A673 (cell line): Measurements from ENCODE around the gene NSL1. TPM values are rescaled to one million over a fixed set of nuclear protein-coding genes. Genes with fewer than 3 reads are reported as not detected.

ENCODE experiments used
- BruUV-seq: library from RNA; stranded (reverse); fragments of 400-500 nt; replicated peaks from 2 replicates; lab custom pipeline; 2021; lab: Mats Ljungman, UMichigan
- CTCF ChIA-PET: fragments of 300-600 bp; sonication (Branson Sonifier 250); formaldehyde crosslinking; loops from one replicate; lab custom pipeline; 2022; ENCODE audit warnings: antibody characterized with exemption; lab: Charles Lee
- POLR2A ChIA-PET: fragments of 300-600 bp; sonication (Branson Sonifier 250); formaldehyde crosslinking; loops from one replicate; lab custom pipeline; 2022; ENCODE audit warnings: antibody characterized with exemption; ENCODE audit not compliant: low non-redundant PET; lab: Charles Lee
- DNase-seq: peaks from one replicate; pipeline ENCODE4 v3.0.0-alpha.2; 2015; ENCODE audit warnings: low spot score
- H3K27ac ChIP-seq: fragments of 200-600 bp; sonication (generic); 2 replicates; pipeline ENCODE4 v1.5.1; 2016; ENCODE audit warnings: mixed run types, low read depth, mild to moderate bottlenecking, mixed read lengths, antibody characterized with exemption, low read length; ENCODE audit not compliant: poor library complexity, severe bottlenecking
- H3K27me3 ChIP-seq: fragments of 200-600 bp; sonication (generic); replicated peaks from 2 replicates; pipeline ENCODE4 v1.6.1; 2017; ENCODE audit warnings: mixed run types, low read depth, mild to moderate bottlenecking, mixed read lengths, antibody characterized with exemption, low read length; ENCODE audit not compliant: insufficient read depth, poor library complexity
- H3K36me3 ChIP-seq: fragments of 200-600 bp; sonication (generic); 2 replicates; pipeline ENCODE4 v1.6.1; 2016; ENCODE audit warnings: mixed run types, mild to moderate bottlenecking, mixed read lengths, antibody characterized with exemption, low read length; ENCODE audit not compliant: insufficient read depth, poor library complexity, severe bottlenecking
- H3K4me1 ChIP-seq: fragments of 200-600 bp; sonication (generic); 2 replicates; pipeline ENCODE4 v1.6.1; 2017; ENCODE audit warnings: mixed run types, mild to moderate bottlenecking, mixed read lengths, antibody characterized with exemption, low read length; ENCODE audit not compliant: insufficient read depth, poor library complexity, severe bottlenecking
- H3K4me3 ChIP-seq: fragments of 200-600 bp; sonication (generic); 2 replicates; pipeline ENCODE4 v1.5.1; 2016; ENCODE audit warnings: low read depth, mixed run types, mild to moderate bottlenecking, mixed read lengths, low read length; ENCODE audit not compliant: poor library complexity, severe bottlenecking
- H3K9me3 ChIP-seq: fragments of 200-600 bp; sonication (generic); 2 replicates; pipeline ENCODE4 v1.6.1; 2016; ENCODE audit warnings: mixed run types, low read depth, mild to moderate bottlenecking, mixed read lengths, antibody characterized with exemption, low read length; ENCODE audit not compliant: poor library complexity, severe bottlenecking
- CTCF ChIP-seq: fragments of 300-800, 200-600 bp; sonication (generic); conservative IDR thresholded peaks from 2 replicates; pipeline ENCODE4 v1.5.1; 2017; ENCODE audit warnings: low read depth, mild to moderate bottlenecking, antibody characterized with exemption, low read length, moderate library complexity, mixed read lengths
- EZH2 ChIP-seq: fragments of 200-600 bp; sonication (generic); IDR thresholded peaks from 2 replicates; pipeline ENCODE4 v1.6.1; 2017; ENCODE audit warnings: borderline replicate concordance, low read depth, mild to moderate bottlenecking, mixed read lengths, antibody characterized with exemption, low read length; ENCODE audit not compliant: poor library complexity, severe bottlenecking
- intact Hi-C: fragments of 100-400 bp; cut with micrococcal nuclease; formaldehyde crosslinking; loops from one replicate; pipeline ENCODE4 v1.10.0; 2022; ENCODE audit not compliant: unreplicated experiment
- total RNA-seq: library from RNA; stranded (reverse); gene quantifications from 2 replicates; pipeline ENCODE4 v1.2.3, GENCODE V29; 2021

The NSL1 gene
- total RNA-seq, 1 experiment from 2014 or later: 48.5 TPM

GRCh38 chr1:212762839-212763238 lies 28.7 kb downstream of the NSL1 start:
- Histone ChIP-seq H3K36me3 (no peaks in the 10 kb centered on the region), H3K9me3 (no peaks in the 10 kb centered on the region), H3K27me3 (no peaks in the 10 kb centered on the region), H3K4me1 (no peaks in the 10 kb centered on the region), H3K27ac (no peak overlapping the region), H3K4me3 (no peak overlapping the region)
- no peak for TF ChIP-seq CTCF
- TF ChIP-seq EZH2: no peak
- no TSS peak for BruUV-seq
- ChIA-PET CTCF (no interaction called here), POLR2A (no interaction called here)
- intact Hi-C loops: no loop called here
- DNase-seq: no peak

- no peaks in the 10 kb centered on the region for H3K4me1 ChIP-seq
- BruUV-seq: no TSS peak
- no peaks in the 10 kb centered on the region for H3K27me3 ChIP-seq
- H3K9me3 ChIP-seq: no peaks in the 10 kb centered on the region
- intact Hi-C loops: no loop called here
- no peaks in the 10 kb centered on the region for H3K36me3 ChIP-seq
- TF ChIP-seq EZH2: no peak
- no peak for TF ChIP-seq CTCF
- ChIA-PET POLR2A (no interaction called here), CTCF (interaction anchor here (0.7 kb wide), 1 partner anchor 259 kb away, joined by 6 read pairs; no protein-coding TSS in a partner anchor)
- H3K27ac ChIP-seq: no peak overlapping the region
- DNase-seq: no peak
- H3K4me3 ChIP-seq: no peak overlapping the region
These were observed 29.3 kb downstream of the NSL1 start for GRCh38 chr1:212762234-212762633.

- no peaks in the 10 kb centered on the region for H3K9me3 ChIP-seq
- H3K27me3 ChIP-seq: no peaks in the 10 kb centered on the region
- peak; percentile 52 for DNase-seq
- no peak overlapping the region for H3K4me3 ChIP-seq
- H3K27ac ChIP-seq: no peak overlapping the region
- POLR2A ChIA-PET: no interaction called here
- intact Hi-C loops: no loop called here
- CTCF ChIA-PET: no interaction called here
- TF ChIP-seq EZH2 (no peak), CTCF (peak; percentile 65)
- no peaks in the 10 kb centered on the region for H3K4me1 ChIP-seq
- no TSS peak for BruUV-seq
- H3K36me3 ChIP-seq: no peaks in the 10 kb centered on the region
These were observed 31.3 kb downstream of the NSL1 start for GRCh38 chr1:212760126-212760823.
